NCI-H2029 (cell line): ENCODE measurements around the gene BRD4.

Experiments used
- DNase-seq: peaks from one replicate; lab custom pipeline; 2025; lab: John Stamatoyannopoulos, UW

Gene BRD4

GRCh38 chr19:15265214-15265849 lies 67.0 kb downstream of the BRD4 start:
- no peak for DNase-seq

- DNase-seq = no peak
Observed at GRCh38 chr19:15264933-15265206, 67.5 kb downstream of the BRD4 start.

- DNase-seq = peak; percentile 34
Observed at GRCh38 chr19:15264061-15264932, 68.0 kb downstream of the BRD4 start.

- no peak for DNase-seq
Observed at GRCh38 chr19:15263361-15263985, 68.9 kb downstream of the BRD4 start.

GRCh38 chr19:15262011-15262410 lies 70.3 kb downstream of the BRD4 start:
- DNase-seq = no peak

GRCh38 chr19:15260939-15261338 lies 71.4 kb downstream of the BRD4 start:
- DNase-seq = no peak

GRCh38 chr19:15259907-15260306 lies 72.4 kb downstream of the BRD4 start:
- no peak for DNase-seq

GRCh38 chr19:15257782-15258181 lies 74.6 kb downstream of the BRD4 start:
- DNase-seq = no peak

GRCh38 chr19:15256708-15257331 lies 75.5 kb downstream of the BRD4 start:
- no peak for DNase-seq

GRCh38 chr19:15255359-15255990 lies 76.9 kb downstream of the BRD4 start:
- no peak for DNase-seq

- no peak for DNase-seq
Observed at GRCh38 chr19:15254547-15254946, 77.8 kb downstream of the BRD4 start.

GRCh38 chr19:15253513-15253912 lies 78.8 kb downstream of the BRD4 start:
- DNase-seq = no peak

GRCh38 chr19:15253061-15253460 lies 79.3 kb downstream of the BRD4 start:
- DNase-seq = no peak

- no peak for DNase-seq
Observed at GRCh38 chr19:15252398-15253018, 79.8 kb downstream of the BRD4 start.

- DNase-seq = no peak
Observed at GRCh38 chr19:15251749-15252397, 80.5 kb downstream of the BRD4 start.

GRCh38 chr19:15251010-15251748 lies 81.2 kb downstream of the BRD4 start:
- no peak for DNase-seq

GRCh38 chr19:15250640-15250993 lies 81.7 kb downstream of the BRD4 start:
- no peak for DNase-seq

GRCh38 chr19:15249972-15250639 lies 82.2 kb downstream of the BRD4 start:
- no peak for DNase-seq

- no peak for DNase-seq
Observed at GRCh38 chr19:15249528-15249874, 82.8 kb downstream of the BRD4 start.
